ENCODE data around the gene ETS2. TPM values are rescaled to one million over a fixed set of nuclear protein-coding genes. Genes with fewer than 3 reads are reported as not detected.

Gene ETS2
- total RNA-seq, 2 donors from 2014 or later, result 110 to 185 TPM

DNA sequence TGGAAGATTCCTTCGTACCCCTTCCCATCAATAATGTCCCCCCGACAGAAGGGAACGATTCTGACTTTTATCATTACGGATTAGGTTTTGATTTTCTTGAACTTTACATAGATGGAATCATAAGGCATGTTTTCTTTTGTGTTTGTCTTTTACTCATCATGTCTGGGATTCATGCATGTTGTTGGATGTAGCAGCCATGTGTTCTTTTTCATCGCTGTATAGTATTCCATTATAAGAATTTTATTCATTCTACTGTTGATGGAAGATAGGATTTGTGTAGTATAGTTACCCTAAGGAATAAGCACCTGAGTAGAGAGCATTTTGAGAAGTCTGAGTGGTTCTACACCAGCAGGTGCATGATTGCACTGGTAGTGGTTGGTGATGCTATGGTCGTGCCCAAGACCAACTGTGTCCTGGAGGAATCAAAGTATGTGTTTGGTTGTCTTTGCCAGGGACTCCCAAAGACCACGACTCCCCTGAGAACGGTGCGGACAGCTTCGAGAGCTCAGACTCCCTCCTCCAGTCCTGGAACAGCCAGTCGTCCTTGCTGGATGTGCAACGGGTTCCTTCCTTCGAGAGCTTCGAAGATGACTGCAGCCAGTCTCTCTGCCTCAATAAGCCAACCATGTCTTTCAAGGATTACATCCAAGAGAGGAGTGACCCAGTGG lies 13.5 kb downstream of the ETS2 start:
- peaks cover 28% of the 10 kb centered on the region for H3K4me1 ChIP-seq
- DNase-seq, result peak; percentile 61
- H3K9ac ChIP-seq (ENCODE audit: low read depth in 2 of 2, low read length in 2 of 2), result peak overlapping the region in 1 of 2 donors; percentile 81
- H3K27ac ChIP-seq, result peak overlapping the region; percentile 63
- no peaks in the 10 kb centered on the region for H3K27me3 ChIP-seq
- peaks cover 30% of the 10 kb centered on the region for H3K36me3 ChIP-seq
- no peak for TF ChIP-seq CTCF (IDR thresholded peaks at IDR 0.05)
- H3K9me3 ChIP-seq, result no peaks in the 10 kb centered on the region
- intact Hi-C loops (cut with DNase I), result no loop called here
- H3K4me3 ChIP-seq, result no peak overlapping the region

GRCh38 chr21:38819719-38820159 lies 14.0 kb downstream of the ETS2 start:
- peaks cover 30% of the 10 kb centered on the region for H3K36me3 ChIP-seq
- peak overlapping the region; percentile 51 for H3K27ac ChIP-seq
- no peak overlapping the region for H3K4me3 ChIP-seq
- H3K9me3 ChIP-seq, result no peaks in the 10 kb centered on the region
- H3K9ac ChIP-seq (ENCODE audit: low read depth in 2 of 2, low read length in 2 of 2), result peak overlapping the region in 1 of 2 donors; percentile 81
- peak; percentile 67 for DNase-seq
- intact Hi-C loops (cut with DNase I), result no loop called here
- peaks cover 28% of the 10 kb centered on the region for H3K4me1 ChIP-seq
- no peak for TF ChIP-seq CTCF (IDR thresholded peaks at IDR 0.05)
- no peaks in the 10 kb centered on the region for H3K27me3 ChIP-seq

GRCh38 chr21:38820471-38821239 lies 14.9 kb downstream of the ETS2 start:
- Histone ChIP-seq H3K4me1 (peaks cover 28% of the 10 kb centered on the region), H3K9ac (ENCODE audit: low read depth in 2 of 2, low read length in 2 of 2) (peak overlapping the region in 1 of 2 donors; percentile 81), H3K9me3 (no peaks in the 10 kb centered on the region), H3K27me3 (no peaks in the 10 kb centered on the region), H3K27ac (peak overlapping the region; percentile 51), H3K36me3 (peaks cover 30% of the 10 kb centered on the region), H3K4me3 (no peak overlapping the region)
- intact Hi-C loops (cut with DNase I), result no loop called here
- peak; percentile 56 for DNase-seq
- no peak for TF ChIP-seq CTCF (IDR thresholded peaks at IDR 0.05)

DNA sequence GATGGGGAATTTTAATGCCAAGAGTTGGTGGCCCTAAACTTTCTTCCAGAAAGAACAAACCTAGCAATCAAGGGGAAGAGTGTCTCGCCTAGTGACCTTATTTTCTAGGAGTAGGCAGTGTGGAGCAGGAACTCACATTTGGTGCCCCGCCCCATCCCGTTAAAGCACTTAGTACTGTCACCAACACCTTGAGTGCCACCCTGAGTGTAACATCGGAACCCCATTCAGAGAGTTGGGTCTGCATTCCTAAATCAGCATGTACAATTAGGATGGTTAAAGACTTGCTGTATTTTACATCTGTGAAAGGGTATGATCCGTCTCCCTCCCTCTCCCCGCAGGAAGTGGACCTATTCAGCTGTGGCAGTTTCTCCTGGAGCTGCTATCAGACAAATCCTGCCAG lies 15.5 kb downstream of the ETS2 start:
- intact Hi-C loops (cut with DNase I), result no loop called here
- Histone ChIP-seq H3K9me3 (no peaks in the 10 kb centered on the region), H3K9ac (ENCODE audit: low read depth in 2 of 2, low read length in 2 of 2) (peak overlapping the region in 1 of 2 donors; percentile 81), H3K27ac (peak overlapping the region; percentile 51), H3K27me3 (no peaks in the 10 kb centered on the region), H3K4me3 (no peak overlapping the region), H3K36me3 (peaks cover 30% of the 10 kb centered on the region), H3K4me1 (peaks cover 28% of the 10 kb centered on the region)
- DNase-seq, result peak; percentile 58
- no peak for TF ChIP-seq CTCF (IDR thresholded peaks at IDR 0.05)

DNA sequence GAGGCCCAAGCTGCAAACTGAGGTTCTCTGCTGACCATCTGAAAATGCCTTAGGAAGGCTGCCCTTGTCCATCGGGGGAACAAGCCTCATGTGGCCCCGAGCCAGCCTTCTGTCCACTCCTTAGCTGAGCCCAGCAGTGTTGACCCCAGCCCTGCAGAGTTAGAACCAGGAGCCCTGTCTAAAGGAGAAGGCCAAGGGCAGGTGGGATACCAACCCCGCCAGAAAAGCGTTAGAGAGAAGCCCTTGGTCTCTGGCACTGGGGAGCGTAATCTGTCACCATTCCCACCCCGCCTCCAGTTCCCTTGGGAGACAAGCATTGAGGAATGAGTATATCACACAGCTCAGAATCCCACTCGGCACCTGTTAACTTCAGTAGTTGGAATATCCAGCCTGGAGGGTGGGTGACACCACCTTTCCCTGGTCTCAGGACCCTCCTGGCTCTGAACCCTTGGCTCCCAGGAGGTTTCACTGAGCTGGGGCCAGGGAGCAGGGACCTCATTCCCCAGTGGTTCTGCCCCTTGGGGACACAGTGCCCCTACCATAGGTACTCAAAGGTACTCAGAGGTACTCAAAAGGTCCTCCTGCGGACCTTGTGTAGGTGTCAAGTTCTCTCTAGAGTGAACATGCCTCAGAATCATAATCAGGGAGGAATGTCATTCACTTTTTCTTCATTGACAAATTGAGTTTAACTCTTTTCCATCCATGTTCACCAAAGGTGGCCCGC lies 16.4 kb downstream of the ETS2 start:
- no peak for TF ChIP-seq CTCF (IDR thresholded peaks at IDR 0.05)
- DNase-seq, result peak; percentile 24
- no peak overlapping the region for H3K4me3 ChIP-seq

More for the DNA sequence above, 16.4 kb downstream of the ETS2 start:
- Histone ChIP-seq H3K36me3 (peaks cover 30% of the 10 kb centered on the region), H3K9ac (ENCODE audit: low read depth in 2 of 2, low read length in 2 of 2) (peak overlapping the region in 1 of 2 donors; percentile 81), H3K27ac (peak overlapping the region; percentile 51), H3K27me3 (no peaks in the 10 kb centered on the region), H3K4me1 (peaks cover 21% of the 10 kb centered on the region), H3K9me3 (no peaks in the 10 kb centered on the region)
- intact Hi-C loops (cut with DNase I), result no loop called here

Measured in colonic mucosa (tissue), 4 donors.